HG03139 (cell line): ENCODE results near the gene DCAF8L2.
"Not testable (repeated sequence)": the region's sequence is repeated elsewhere in the genome, so short reads cannot be mapped to it uniquely, and the experiment has no call there.

Experiments
- ATAC-seq: cut with Tn5 transposase; IDR thresholded peaks from one replicate; pipeline ENCODE4 v1.9.1; 2021; ENCODE audit not compliant: unreplicated experiment

Gene DCAF8L2

DNA sequence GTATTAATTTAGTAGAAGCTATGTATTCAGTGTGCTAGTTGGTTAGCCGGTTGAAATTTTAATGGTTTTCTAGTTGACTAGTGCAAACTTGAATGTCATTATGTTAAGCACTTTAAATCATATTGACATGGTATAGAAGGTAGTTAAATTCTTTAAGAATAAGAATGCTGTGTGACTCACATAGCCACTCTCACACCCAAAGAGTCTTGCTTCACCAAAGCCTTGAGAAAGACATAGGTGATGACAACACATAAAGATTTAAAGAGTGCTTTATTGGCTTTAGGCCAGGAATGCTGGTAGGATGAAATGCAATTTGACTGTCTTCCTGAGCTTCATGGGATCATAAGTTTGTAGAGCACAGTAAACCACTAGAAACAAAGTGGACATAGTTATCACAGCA lies 85.3 kb downstream of the DCAF8L2 start:
- no peak for ATAC-seq

DNA sequence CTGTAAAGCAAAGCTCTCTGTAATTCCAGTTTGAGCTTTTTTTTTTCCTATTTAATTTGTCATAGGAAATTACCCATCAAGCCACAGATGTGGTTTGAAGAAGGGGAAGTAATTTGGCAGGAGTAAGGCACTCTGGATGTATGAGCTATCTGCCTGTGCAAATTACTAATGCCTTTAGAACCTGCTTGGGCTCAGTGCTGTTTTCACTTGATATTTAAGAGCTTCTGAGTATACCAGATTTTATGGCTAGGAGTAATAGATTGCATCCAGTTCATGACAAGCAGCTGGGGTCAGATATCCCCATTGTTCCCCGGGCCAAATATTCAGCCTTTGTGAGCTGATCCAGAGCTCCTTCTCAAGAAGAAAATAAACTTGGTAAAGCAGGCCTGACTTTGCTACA lies 89.1 kb downstream of the DCAF8L2 start:
- no peak for ATAC-seq

DNA sequence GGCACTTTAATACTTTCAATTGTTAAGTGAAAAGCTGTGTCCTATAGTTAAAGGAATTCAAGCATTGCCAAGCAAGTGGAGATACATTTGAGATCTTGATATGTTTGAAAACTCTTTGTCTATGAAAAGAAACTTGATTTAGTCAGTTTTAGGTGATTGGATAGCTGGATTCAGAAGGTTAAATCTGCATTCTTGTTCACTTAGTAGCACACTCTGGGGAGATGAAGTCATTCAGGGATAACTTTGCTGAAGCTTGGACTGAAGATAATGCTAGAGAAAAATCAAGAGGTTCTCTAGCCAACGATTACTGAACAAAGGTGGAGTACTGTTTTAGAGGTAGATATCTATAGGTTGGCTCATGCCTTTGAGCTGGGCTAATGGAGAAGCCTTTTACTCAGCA lies 90.6 kb downstream of the DCAF8L2 start:
- no peak for ATAC-seq

DNA sequence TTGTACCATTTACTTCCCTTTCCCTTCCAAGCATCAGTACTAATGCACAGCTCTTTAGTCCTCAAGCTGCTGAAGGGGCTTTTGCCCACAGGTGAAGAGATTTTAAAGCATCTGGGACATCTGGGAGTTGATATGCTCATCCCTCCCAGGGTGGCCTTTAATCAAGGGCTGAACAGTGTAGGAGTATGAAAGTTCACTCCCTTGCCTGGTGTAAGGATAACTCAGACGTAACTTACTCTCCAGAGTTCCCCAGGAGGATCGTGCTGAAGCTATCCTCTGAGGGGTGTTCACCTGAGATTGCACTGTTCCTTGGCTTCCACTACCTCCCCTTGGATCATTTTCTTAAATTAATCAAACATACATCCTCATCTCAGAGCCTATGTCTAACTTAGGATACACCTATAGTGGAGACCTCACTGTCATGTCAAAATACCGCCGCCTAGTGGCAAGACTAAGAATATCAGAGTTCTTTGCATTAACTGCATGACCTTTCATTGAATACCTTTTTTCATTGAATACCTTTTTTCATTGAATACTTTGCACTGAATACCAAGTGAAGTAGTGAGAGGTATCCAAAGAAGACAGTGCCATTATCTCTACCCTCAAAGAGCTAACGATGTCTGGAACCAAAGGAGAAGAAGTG lies 93.5 kb downstream of the DCAF8L2 start:
- not testable (repeated sequence) for ATAC-seq

DNA sequence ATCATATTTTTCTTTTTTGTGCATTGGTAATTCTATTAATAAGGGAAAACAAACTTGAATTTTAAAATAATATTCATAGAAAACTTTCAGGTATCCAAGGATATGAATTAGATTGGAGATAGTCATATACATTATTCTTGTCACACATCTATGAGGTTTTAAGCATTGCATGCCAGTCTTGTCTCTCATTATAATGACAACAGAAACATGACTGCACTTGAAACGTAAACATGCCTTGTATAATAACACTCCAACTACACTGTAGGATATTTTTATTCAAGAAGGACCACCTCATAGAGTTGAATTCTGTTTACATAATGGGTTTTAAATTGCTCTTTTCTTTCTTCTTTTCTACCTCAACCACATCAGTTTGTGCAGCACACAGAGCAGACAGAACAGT lies 104.5 kb downstream of the DCAF8L2 start:
- no peak for ATAC-seq

DNA sequence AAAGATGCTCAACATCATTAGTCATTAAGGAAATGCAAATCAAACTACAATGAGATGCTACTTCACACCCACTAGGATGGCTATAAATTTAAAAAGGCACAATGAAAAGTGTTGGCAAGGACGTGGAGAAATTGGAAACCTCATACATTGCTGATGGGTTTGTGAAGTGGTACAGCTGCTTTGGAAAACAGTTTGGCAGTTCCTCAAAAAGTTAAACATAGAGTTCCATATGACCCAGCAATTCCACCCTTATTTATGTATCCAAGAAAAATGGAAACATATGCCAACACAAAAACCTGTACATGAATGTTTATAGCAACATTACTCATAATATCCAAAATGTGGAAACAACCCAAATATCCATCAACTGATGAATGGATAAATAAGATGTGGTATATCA lies 116.4 kb downstream of the DCAF8L2 start:
- ATAC-seq, result no peak

DNA sequence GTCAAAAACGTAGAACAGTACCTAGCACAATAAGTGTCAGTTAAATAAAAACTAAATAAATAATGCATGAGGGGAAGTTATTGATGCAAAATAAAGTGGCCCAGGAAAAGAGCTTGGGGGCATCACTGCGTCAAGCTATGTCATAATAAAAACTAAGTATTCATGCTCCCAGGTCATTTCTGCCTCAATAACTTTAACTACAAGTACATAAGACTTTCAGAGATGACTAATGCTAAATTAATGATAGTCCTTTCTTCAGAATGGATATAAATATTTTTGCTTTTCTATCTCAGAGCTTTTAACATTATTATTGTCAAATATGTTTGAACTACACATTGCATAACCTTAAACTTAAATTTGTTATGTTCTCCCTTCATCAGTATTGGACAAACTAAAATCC lies 125.5 kb downstream of the DCAF8L2 start:
- ATAC-seq, result no peak

DNA sequence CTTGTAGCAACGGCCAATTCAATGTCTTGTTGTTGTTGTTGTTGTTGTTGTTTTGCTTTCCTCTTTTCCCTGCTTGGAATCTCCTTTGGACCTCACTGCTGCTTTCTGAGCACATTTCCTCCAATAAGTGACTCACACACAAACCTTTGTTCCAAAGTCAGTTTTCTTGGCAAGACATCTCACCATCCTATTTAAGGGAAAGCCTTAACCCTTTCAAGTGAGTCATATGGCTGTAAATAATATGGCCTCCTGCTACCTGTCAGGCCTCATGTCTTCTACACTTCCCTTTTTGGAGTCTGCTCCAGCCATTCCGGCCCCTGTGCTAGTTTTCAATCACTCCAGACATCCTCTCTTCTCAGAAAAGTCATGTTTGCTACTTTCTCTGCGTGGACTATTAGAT lies 138.1 kb downstream of the DCAF8L2 start:
- no peak for ATAC-seq

DNA sequence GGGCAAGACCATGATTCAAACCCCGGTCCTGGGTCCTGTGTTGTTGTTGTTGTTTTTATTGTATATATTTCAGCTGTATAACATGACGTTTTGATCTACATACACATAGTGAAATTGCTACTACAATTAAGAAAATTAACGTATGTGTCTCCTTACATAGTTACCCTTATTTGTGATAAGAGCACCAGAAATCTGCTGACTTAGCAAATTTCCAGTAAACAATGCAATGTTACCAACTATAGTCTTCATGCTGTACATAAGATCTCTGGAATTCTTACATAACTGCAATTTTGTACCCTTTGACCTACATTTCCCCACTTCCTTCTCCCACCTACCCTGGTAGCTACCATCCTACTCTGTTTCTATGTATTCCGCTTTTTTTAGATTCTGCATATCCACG lies 141.8 kb downstream of the DCAF8L2 start:
- no peak for ATAC-seq

DNA sequence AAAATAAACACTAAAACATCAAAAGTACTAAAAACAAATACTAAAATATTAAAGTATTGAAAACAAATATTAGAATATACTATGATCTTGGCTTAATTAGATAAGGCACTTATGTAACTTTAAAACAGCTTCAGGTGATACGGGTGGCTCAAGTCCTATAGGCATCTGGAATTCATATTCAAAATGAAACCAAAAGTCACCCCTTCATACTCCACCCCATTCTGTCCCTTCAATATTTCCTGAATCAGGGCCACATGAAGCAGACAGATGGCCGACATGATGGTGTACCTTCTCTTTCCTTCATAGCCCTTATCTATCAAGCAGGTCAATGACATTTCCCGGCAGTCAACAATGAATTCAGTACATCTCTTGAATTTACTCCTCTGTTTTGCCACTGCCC lies 145.8 kb downstream of the DCAF8L2 start:
- ATAC-seq, result no peak

DNA sequence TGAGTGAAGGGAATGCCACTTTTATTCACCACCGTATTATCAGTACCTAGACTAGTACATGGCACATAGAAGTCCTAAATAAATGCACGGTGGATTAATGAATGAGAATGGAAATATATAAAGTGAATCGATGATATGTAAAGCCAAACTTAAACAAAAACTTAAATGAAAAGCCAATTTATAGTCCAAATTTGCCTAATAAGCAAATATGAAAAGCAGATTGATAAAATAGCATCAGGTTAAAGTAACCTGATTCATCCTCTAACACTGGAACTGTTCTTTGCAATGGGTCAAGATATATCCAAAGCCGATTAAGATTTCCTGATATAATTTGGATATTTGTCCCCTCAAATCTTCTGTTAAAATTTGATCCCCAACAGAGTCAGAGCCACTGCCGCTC lies 150.8 kb downstream of the DCAF8L2 start:
- no peak for ATAC-seq

DNA sequence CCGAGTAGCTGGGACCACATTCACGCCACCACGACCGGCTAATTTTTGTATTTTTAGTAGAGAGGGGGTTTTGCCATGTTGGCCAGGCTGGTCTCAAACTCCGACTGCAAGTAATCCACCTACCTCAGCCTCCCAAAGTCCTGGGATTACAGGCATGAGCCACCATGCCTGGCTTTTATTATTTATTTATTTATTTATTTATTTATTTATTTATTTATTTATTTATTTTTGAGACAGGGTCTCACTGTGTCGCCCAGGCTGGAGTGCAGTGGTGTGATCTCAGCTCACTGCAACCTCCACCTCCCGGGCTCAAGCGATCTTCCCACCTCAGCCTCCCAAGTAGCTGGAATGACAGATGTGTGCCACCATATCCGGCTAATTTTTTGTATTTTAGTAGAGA lies 153.4 kb downstream of the DCAF8L2 start:
- not testable (repeated sequence) for ATAC-seq

DNA sequence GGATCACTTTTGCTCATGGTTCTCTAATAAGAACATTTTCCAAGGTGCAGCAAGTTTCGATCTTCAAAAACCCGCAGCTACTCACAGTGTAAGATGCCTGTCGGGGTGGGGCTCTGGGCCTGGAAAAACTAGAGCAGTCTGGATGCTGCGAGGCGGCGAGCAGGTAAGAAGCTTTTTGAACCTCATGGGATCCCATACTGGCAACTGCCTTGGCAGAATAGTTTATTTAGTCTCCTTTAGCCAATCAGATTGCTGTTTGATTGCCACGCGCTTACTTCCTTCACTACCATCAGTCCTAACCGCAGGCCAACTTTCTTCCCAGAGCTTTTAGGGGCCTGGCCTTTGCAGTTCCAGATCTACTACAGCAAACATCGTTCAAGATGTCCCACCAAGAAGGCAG lies 156.4 kb downstream of the DCAF8L2 start:
- ATAC-seq, result no peak

DNA sequence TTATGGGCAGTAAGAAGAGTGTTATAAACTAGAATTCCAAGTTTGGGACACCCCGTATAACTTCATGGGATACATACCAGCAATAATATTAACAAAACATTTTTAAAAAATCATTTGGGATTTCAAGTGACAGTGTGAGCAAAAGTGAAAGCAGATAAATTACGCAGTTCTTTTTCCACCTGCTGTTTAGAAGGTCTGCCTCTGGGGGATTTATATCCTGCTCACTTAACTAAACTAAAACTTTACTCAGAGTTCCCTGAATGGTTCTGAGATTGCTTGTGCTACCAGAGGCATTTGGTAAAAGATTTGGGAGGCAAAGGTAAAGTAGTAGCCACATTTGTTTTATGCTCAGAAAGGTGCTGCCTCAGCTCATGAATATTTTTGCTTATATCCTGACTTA lies 160.2 kb downstream of the DCAF8L2 start:
- not testable (repeated sequence) for ATAC-seq

DNA sequence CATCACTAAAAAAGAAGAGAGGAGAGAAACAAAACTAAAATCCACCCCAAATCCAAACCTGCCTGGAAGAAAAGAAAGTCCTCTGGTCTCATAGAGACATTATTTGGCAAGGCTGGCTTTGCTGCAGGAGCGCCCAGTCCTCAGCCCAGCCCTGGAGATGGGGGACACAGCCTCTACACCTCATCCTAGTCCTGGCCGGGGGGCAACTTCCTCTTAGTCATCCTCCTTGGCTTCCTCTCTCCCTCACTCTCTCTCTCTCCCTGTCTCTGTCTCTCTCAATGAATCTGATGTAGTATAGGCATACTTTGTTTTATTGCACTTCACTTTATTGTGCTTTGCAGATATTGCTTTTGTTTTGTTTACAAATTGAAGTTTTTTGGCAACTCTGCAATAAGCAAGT lies 161.8 kb downstream of the DCAF8L2 start:
- no peak for ATAC-seq

DNA sequence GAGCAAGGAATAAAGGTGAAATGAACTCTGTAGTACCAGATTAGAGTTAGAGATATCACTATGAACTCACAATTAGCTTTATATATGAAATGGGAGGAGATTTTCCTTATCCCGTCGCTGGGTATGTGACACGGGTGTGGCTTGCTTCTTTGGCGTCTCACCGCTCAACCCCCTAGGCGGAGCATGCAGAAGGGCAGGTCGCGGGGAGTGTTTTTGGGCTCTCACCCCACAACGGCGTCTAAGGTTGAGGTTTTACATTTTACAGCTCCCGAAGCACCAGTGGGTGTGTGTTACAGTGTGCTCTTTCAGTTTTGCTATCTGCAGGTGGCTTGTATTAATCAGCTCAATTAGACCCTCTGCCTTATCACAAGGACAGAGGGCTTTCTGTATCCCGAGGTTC lies 175.6 kb downstream of the DCAF8L2 start:
- no peak for ATAC-seq

DNA sequence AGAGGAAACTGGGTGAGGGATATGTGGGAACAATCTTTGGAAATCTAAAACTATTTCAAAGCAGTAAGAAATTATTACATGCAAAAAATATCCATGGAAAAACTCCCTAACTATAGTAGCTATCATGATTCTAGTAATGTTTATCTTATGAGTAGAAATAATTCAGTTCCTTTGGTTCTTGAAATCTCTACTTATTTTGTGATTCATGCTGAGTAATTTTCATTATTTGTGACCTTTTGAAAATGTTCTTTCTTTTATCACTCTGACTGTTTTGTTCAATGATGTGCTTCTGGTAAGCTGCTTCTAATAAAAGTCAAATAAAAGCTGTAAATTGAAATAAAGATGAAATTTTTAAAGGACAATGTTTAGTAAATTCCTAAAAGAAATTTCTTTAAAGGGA lies 177.2 kb downstream of the DCAF8L2 start:
- no peak for ATAC-seq

DNA sequence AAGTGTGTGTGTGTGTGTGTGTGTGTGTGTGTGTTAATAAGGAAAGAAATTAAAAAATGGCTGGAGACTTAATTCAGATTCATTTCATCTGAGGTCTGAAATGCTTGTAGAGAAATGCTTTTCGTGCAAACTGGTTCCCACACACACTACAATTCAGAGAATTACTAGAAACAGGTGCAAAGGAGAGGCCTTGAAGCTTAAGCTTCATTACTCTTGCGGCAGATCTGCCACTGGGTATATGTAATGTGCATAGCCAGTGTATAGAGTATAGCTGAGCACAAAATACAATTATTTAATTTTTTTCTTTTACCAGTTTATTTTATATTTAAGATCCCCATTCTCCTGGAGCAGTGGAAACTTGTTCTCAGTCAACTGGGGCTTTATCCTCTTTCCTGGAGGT lies 185.8 kb downstream of the DCAF8L2 start:
- no peak for ATAC-seq

DNA sequence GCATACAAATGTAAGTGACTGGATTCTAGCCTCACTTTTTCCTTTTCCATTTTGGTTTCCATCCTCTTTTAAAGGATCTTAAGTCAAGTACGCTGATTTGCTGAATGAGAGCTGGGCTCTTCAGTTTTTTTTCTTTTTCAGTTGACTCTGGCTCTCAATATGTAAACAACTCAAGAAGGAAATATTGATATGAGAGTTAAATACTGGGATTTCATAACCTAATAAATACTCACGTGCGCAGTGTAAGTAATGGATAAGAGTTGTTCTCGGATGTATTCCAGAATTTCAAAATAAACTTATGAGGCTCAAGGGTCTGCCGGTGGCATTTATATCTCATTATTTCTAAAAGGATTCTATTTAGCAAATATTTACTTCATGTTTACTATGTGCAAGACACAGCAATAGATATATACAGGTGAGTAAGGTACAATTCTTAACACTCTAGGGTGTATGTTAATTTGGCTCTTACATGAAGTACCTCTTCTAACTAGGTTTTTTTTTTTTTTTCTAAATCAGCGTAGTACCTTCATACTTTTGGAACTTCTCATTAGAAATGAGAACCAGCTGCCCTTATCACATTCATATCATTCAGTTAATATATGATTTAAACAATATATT lies 206.6 kb downstream of the DCAF8L2 start:
- no peak for ATAC-seq

DNA sequence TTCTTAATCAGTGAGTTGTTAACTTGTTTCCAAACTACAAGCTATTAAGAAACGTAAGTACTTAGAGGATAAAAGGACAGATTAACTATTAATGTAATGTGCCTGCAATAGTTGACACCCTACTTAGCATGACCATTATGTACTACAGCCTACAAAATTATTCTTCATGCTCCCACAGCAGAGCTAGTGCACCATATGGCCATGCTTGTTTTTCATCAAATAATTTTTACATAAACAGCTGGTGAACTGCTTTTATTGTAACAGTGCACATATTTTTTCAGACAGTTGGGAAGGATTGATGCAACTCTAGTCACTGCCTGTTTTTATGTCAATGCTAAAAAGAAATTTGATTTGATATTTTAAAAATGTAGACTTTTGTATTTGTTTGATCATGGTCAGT lies 207.4 kb downstream of the DCAF8L2 start:
- ATAC-seq, result no peak
